NCI-H2227 (cell line): ENCODE data around the gene MINDY3.

Experiments used
- DNase-seq: peaks from one replicate; lab custom pipeline; 2025; ENCODE audit not compliant: unreplicated experiment; lab: John Stamatoyannopoulos, UW

Gene MINDY3

GRCh38 chr10:15739254-15739970 is 120.9 kb downstream of the MINDY3 start:
- DNase-seq = no peak

GRCh38 chr10:15738270-15738925 is 121.9 kb downstream of the MINDY3 start:
- no peak for DNase-seq

GRCh38 chr10:15737656-15738055 is 122.7 kb downstream of the MINDY3 start:
- no peak for DNase-seq

- DNase-seq = no peak
These were observed 124.5 kb downstream of the MINDY3 start for GRCh38 chr10:15735763-15736162.

GRCh38 chr10:15730341-15730740 is 130.0 kb downstream of the MINDY3 start:
- DNase-seq = no peak

GRCh38 chr10:15729890-15730289 is 130.4 kb downstream of the MINDY3 start:
- no peak for DNase-seq
